ENCODE results near the gene ITGB6. TPM values are rescaled to one million over a fixed set of nuclear protein-coding genes. Genes with fewer than 3 reads are reported as not detected.
A peak's percentile ranks its signal among the peaks of the same experiment; 100 is the strongest.
"Not testable (repeated sequence)": the region's sequence is repeated elsewhere in the genome, so short reads cannot be mapped to it uniquely, and the experiment has no call there.

Gene ITGB6
- total RNA-seq, 4 donors from 2014 or later = 11.1 to 17.2 (median 13.4) TPM

GRCh38 chr2:160194946-160195345 is 5.1 kb downstream of the ITGB6 start:
- intact Hi-C loops (cut with DNase I) = no loop called here
- DNase-seq = no peak
- Histone ChIP-seq H3K36me3 (no peaks in the 10 kb centered on the region), H3K27ac (no peak overlapping the region), H3K9me3 (no peaks in the 10 kb centered on the region), H3K4me1 (peaks cover 5% of the 10 kb centered on the region in 2 donors), H3K4me3 (replicated peaks in 1 of 3) (no peak overlapping the region), H3K27me3 (no peaks in the 10 kb centered on the region)
- no peak for TF ChIP-seq POLR2A (IDR thresholded peaks at IDR 0.05)
- TF ChIP-seq CTCF (IDR thresholded peaks at IDR 0.05) = no peak
- WGBS, 2 donors = 90 to 92% methylated on average over 3 to 5 of the region's 5 CpGs

GRCh38 chr2:160194351-160194750 is 5.7 kb downstream of the ITGB6 start:
- no peaks in the 10 kb centered on the region for H3K27me3 ChIP-seq
- intact Hi-C loops (cut with DNase I) = no loop called here
- TF ChIP-seq POLR2A (IDR thresholded peaks at IDR 0.05) (no peak), CTCF (IDR thresholded peaks at IDR 0.05) (no peak)
- DNase-seq = no peak
- H3K9me3 ChIP-seq = no peaks in the 10 kb centered on the region
- H3K36me3 ChIP-seq = no peaks in the 10 kb centered on the region
- 96 to 100% methylated on average over 2 of the region's 2 CpGs for WGBS, 2 donors
- no peak overlapping the region for H3K4me3 ChIP-seq (replicated peaks in 1 of 3)
- peaks cover 5% of the 10 kb centered on the region in 2 donors for H3K4me1 ChIP-seq
- H3K27ac ChIP-seq = no peak overlapping the region

GRCh38 chr2:160181146-160181836 is 18.8 kb downstream of the ITGB6 start:
- H3K27ac ChIP-seq; H3K36me3 ChIP-seq; H3K4me1 ChIP-seq; H3K9me3 ChIP-seq; intact Hi-C loops (cut with DNase I); H3K27me3 ChIP-seq: not testable (repeated sequence)
- DNase-seq = peak; percentile 72 to 73
- 38% methylated on average over 9 to 11 of the region's 11 CpGs for WGBS, 2 donors
- peak overlapping the region in 1 of 3 donors; percentile 2 for H3K4me3 ChIP-seq (replicated peaks in 1 of 3)

- WGBS, 2 donors = 68 to 75% methylated on average over 5 to 7 of the region's 7 CpGs
- intact Hi-C loops (cut with DNase I); H3K27ac ChIP-seq; H3K4me1 ChIP-seq; H3K27me3 ChIP-seq; DNase-seq; H3K36me3 ChIP-seq; H3K9me3 ChIP-seq: not testable (repeated sequence)
- H3K4me3 ChIP-seq (replicated peaks in 1 of 3) = peak overlapping the region in 1 of 3 donors; percentile 2
Observed at GRCh38 chr2:160180690-160181089, 19.4 kb downstream of the ITGB6 start.

GRCh38 chr2:160180172-160180571 is 19.9 kb downstream of the ITGB6 start:
- H3K9me3 ChIP-seq = no peaks in the 10 kb centered on the region
- no peak for DNase-seq

More at GRCh38 chr2:160180172-160180571, 19.9 kb downstream of the ITGB6 start:
- no peaks in the 10 kb centered on the region for H3K27me3 ChIP-seq
- intact Hi-C loops (cut with DNase I) = no loop called here
- H3K36me3 ChIP-seq = no peaks in the 10 kb centered on the region
- peaks cover 0 to 4% of the 10 kb centered on the region in 2 donors for H3K4me1 ChIP-seq
- no peak overlapping the region for H3K4me3 ChIP-seq (replicated peaks in 1 of 3)
- no peak overlapping the region for H3K27ac ChIP-seq
- TF ChIP-seq CTCF (IDR thresholded peaks at IDR 0.05) (no peak), POLR2A (IDR thresholded peaks at IDR 0.05) (no peak)

Measured in thyroid gland (tissue), 4 donors.